ENCODE measurements around the gene CYTH3. TPM values are rescaled to one million over a fixed set of nuclear protein-coding genes. Genes with fewer than 3 reads are reported as not detected.

The CYTH3 gene
- total RNA-seq, 2 donors from 2014 or later: 1.4 to 2.0 TPM

- Mint-ChIP-seq H3K36me3 (ENCODE audit: insufficient read depth in 2 of 2) (no peaks in the 10 kb centered on the region), H3K4me3 (no peak overlapping the region), H3K9me3 (no peaks in the 10 kb centered on the region), H3K4me1 (ENCODE audit: low read depth) (peaks cover 39% of the 10 kb centered on the region), H3K27ac (no peak overlapping the region), H3K27me3 (ENCODE audit: low read depth) (peaks cover 39% of the 10 kb centered on the region)
- ATAC-seq (replicated peaks in 1 of 2) (no peak), DNase-seq (no peak)
Measured at GRCh38 chr7:6260291-6261187, 11.9 kb downstream of the CYTH3 start.

GRCh38 chr7:6259257-6259656, 13.2 kb downstream of the CYTH3 start:
- Mint-ChIP-seq H3K9me3 (no peaks in the 10 kb centered on the region), H3K4me1 (ENCODE audit: low read depth) (peaks cover 46% of the 10 kb centered on the region), H3K27ac (no peak overlapping the region), H3K36me3 (ENCODE audit: insufficient read depth in 2 of 2) (no peaks in the 10 kb centered on the region), H3K27me3 (ENCODE audit: low read depth) (peaks cover 52% of the 10 kb centered on the region), H3K4me3 (no peak overlapping the region)
- ATAC-seq (replicated peaks in 1 of 2) (no peak), DNase-seq (no peak)

- no peaks in the 10 kb centered on the region for H3K36me3 Mint-ChIP-seq (ENCODE audit: insufficient read depth in 2 of 2)
- DNase-seq (no peak), ATAC-seq (replicated peaks in 1 of 2) (no peak)
- H3K4me3 Mint-ChIP-seq: no peak overlapping the region
- H3K4me1 Mint-ChIP-seq (ENCODE audit: low read depth): peaks cover 46% of the 10 kb centered on the region
- H3K27me3 Mint-ChIP-seq (ENCODE audit: low read depth): peaks cover 56% of the 10 kb centered on the region
- H3K9me3 Mint-ChIP-seq: no peaks in the 10 kb centered on the region
- H3K27ac Mint-ChIP-seq: no peak overlapping the region
Measured at GRCh38 chr7:6258440-6259182, 13.8 kb downstream of the CYTH3 start.

GRCh38 chr7:6257675-6258074, 14.7 kb downstream of the CYTH3 start:
- ATAC-seq (replicated peaks in 1 of 2) (no peak), DNase-seq (no peak)
- Mint-ChIP-seq H3K27ac (no peak overlapping the region), H3K36me3 (ENCODE audit: insufficient read depth in 2 of 2) (no peaks in the 10 kb centered on the region), H3K9me3 (no peaks in the 10 kb centered on the region), H3K4me3 (no peak overlapping the region), H3K4me1 (ENCODE audit: low read depth) (peaks cover 46% of the 10 kb centered on the region), H3K27me3 (ENCODE audit: low read depth) (peaks cover 61% of the 10 kb centered on the region)

GRCh38 chr7:6256677-6257535, 15.5 kb downstream of the CYTH3 start:
- H3K4me3 Mint-ChIP-seq: peak overlapping the region; percentile 47 to 62
- H3K4me1 Mint-ChIP-seq (ENCODE audit: low read depth): peaks cover 43% of the 10 kb centered on the region
- no peaks in the 10 kb centered on the region for H3K9me3 Mint-ChIP-seq
- H3K36me3 Mint-ChIP-seq (ENCODE audit: insufficient read depth in 2 of 2): no peaks in the 10 kb centered on the region
- H3K27ac Mint-ChIP-seq: no peak overlapping the region
- peak; percentile 53 to 58 for DNase-seq
- ATAC-seq (replicated peaks in 1 of 2): peak; percentile 94 to 96
- peaks cover 63% of the 10 kb centered on the region for H3K27me3 Mint-ChIP-seq (ENCODE audit: low read depth)

- peaks cover 67% of the 10 kb centered on the region for H3K27me3 Mint-ChIP-seq (ENCODE audit: low read depth)
- no peaks in the 10 kb centered on the region for H3K36me3 Mint-ChIP-seq (ENCODE audit: insufficient read depth in 2 of 2)
- peak overlapping the region; percentile 47 to 62 for H3K4me3 Mint-ChIP-seq
- no peak overlapping the region for H3K27ac Mint-ChIP-seq
- no peaks in the 10 kb centered on the region for H3K9me3 Mint-ChIP-seq
- no peak for ATAC-seq (replicated peaks in 1 of 2)
- no peak for DNase-seq
- H3K4me1 Mint-ChIP-seq (ENCODE audit: low read depth): peaks cover 44% of the 10 kb centered on the region
Measured at GRCh38 chr7:6256109-6256483, 16.3 kb downstream of the CYTH3 start.

GRCh38 chr7:6254866-6255265, 17.6 kb downstream of the CYTH3 start:
- Mint-ChIP-seq H3K27me3 (ENCODE audit: low read depth) (peaks cover 60% of the 10 kb centered on the region), H3K27ac (no peak overlapping the region), H3K4me1 (ENCODE audit: low read depth) (peaks cover 55% of the 10 kb centered on the region), H3K36me3 (ENCODE audit: insufficient read depth in 2 of 2) (no peaks in the 10 kb centered on the region), H3K9me3 (no peaks in the 10 kb centered on the region), H3K4me3 (no peak overlapping the region)
- no peak for ATAC-seq (replicated peaks in 1 of 2)
- no peak for DNase-seq

- Mint-ChIP-seq H3K4me1 (ENCODE audit: low read depth) (peaks cover 58% of the 10 kb centered on the region), H3K4me3 (no peak overlapping the region), H3K27me3 (ENCODE audit: low read depth) (peaks cover 68% of the 10 kb centered on the region), H3K36me3 (ENCODE audit: insufficient read depth in 2 of 2) (no peaks in the 10 kb centered on the region), H3K9me3 (no peaks in the 10 kb centered on the region), H3K27ac (no peak overlapping the region)
- no peak for ATAC-seq (replicated peaks in 1 of 2)
- DNase-seq: no peak
Measured at GRCh38 chr7:6252748-6253147, 19.7 kb downstream of the CYTH3 start.

GRCh38 chr7:6252341-6252746, 20.1 kb downstream of the CYTH3 start:
- no peaks in the 10 kb centered on the region for H3K36me3 Mint-ChIP-seq (ENCODE audit: insufficient read depth in 2 of 2)
- peaks cover 72% of the 10 kb centered on the region for H3K27me3 Mint-ChIP-seq (ENCODE audit: low read depth)
- H3K4me1 Mint-ChIP-seq (ENCODE audit: low read depth): peaks cover 54% of the 10 kb centered on the region
- H3K27ac Mint-ChIP-seq: no peak overlapping the region
- DNase-seq (no peak), ATAC-seq (replicated peaks in 1 of 2) (no peak)
- H3K4me3 Mint-ChIP-seq: no peak overlapping the region
- H3K9me3 Mint-ChIP-seq: no peaks in the 10 kb centered on the region

GRCh38 chr7:6251653-6252052, 20.8 kb downstream of the CYTH3 start:
- Mint-ChIP-seq H3K9me3 (no peaks in the 10 kb centered on the region), H3K4me3 (no peak overlapping the region), H3K36me3 (ENCODE audit: insufficient read depth in 2 of 2) (no peaks in the 10 kb centered on the region), H3K27ac (no peak overlapping the region), H3K4me1 (ENCODE audit: low read depth) (peaks cover 47% of the 10 kb centered on the region), H3K27me3 (ENCODE audit: low read depth) (peaks cover 77% of the 10 kb centered on the region)
- ATAC-seq (replicated peaks in 1 of 2) (no peak), DNase-seq (no peak)

- Mint-ChIP-seq H3K4me3 (peak overlapping the region in 1 of 2 donors; percentile 0), H3K27ac (peak overlapping the region; percentile 3), H3K36me3 (ENCODE audit: insufficient read depth in 2 of 2) (no peaks in the 10 kb centered on the region), H3K9me3 (no peaks in the 10 kb centered on the region), H3K27me3 (ENCODE audit: low read depth) (peaks cover 70% of the 10 kb centered on the region), H3K4me1 (ENCODE audit: low read depth) (peaks cover 36% of the 10 kb centered on the region)
- DNase-seq (peak; percentile 58 to 64), ATAC-seq (replicated peaks in 1 of 2) (peak; percentile 94)
Measured at GRCh38 chr7:6250364-6250833, 22.0 kb downstream of the CYTH3 start.

- Mint-ChIP-seq H3K36me3 (ENCODE audit: insufficient read depth in 2 of 2) (no peaks in the 10 kb centered on the region), H3K4me3 (no peak overlapping the region), H3K27ac (no peak overlapping the region)
Measured at GRCh38 chr7:6249043-6249442, 23.4 kb downstream of the CYTH3 start.

More at GRCh38 chr7:6249043-6249442, 23.4 kb downstream of the CYTH3 start:
- ATAC-seq (replicated peaks in 1 of 2) (no peak), DNase-seq (no peak)
- H3K9me3 Mint-ChIP-seq: no peaks in the 10 kb centered on the region
- H3K27me3 Mint-ChIP-seq (ENCODE audit: low read depth): peaks cover 56% of the 10 kb centered on the region
- peaks cover 30% of the 10 kb centered on the region for H3K4me1 Mint-ChIP-seq (ENCODE audit: low read depth)

All from activated T-cell treated with anti-CD3 and anti-CD28 coated beads, Interleukin-2, amount 50 U/mL, for 72 hours (primary cell).